ENCODE results near the gene E2F2.

The E2F2 gene

GRCh38 chr1:23473037-23473800, 57.8 kb downstream of the E2F2 start:
- no peaks in the 10 kb centered on the region for H3K9me3 ChIP-seq (ENCODE audit: control insufficient read depth, insufficient read depth, low read depth, low read length)
- ChIA-PET POLR2A (no interaction called here), CTCF (interaction anchor here (0.5 kb wide), 1 partner anchor 193 kb away, joined by 3 read pairs; no protein-coding TSS in a partner anchor)
- no peaks in the 10 kb centered on the region for H3K36me3 ChIP-seq (ENCODE audit: control insufficient read depth in 2 of 2, insufficient read depth in 1 of 2, low read length in 2 of 2)
- H3K4me3 ChIP-seq (ENCODE audit: low read depth, low read length): no peak overlapping the region
- no peak overlapping the region for H3K27ac ChIP-seq (ENCODE audit: extremely low read depth, low read depth, low read length)
- H3K4me1 ChIP-seq (ENCODE audit: control insufficient read depth, insufficient read depth, low read length): no peaks in the 10 kb centered on the region
- TF ChIP-seq ZNF549 (tag by site-specific recombination; IDR thresholded peaks at IDR 0.05): no peak

DNA sequence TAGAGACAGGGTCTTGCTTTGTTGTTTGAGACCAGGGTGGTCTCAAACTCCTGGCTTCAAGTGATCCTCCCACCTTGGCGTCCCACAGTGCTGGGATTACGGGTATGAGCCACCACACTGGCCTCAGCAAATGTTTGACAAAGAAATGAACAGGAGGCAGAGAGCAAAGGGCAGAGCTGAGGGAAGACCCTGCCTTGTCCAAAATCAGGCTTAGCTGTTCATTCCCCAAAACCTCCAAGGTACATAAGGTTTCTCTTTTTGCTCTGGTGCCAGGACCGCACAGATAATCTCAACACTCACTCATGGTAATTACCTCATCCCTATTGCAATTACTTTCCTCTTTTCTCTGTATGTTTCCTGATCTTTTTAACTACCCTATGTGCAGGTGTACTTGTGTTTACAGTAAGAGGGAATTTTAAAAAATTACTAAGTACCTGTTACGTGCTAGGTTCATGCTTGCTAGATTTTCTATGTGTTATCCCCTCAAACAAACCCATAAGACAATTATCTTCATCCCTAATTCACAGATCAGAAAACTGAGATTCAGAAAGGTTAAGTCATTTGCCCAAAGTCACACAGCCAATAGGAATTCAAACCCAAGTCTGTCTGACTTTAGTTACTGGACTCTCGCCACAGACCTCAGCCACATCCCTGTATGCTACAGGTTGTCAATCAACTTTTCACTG, 58.5 kb downstream of the E2F2 start:
- H3K9me3 ChIP-seq (ENCODE audit: control insufficient read depth, insufficient read depth, low read depth, low read length): no peaks in the 10 kb centered on the region
- no peak overlapping the region for H3K27ac ChIP-seq (ENCODE audit: extremely low read depth, low read depth, low read length)
- H3K4me3 ChIP-seq (ENCODE audit: low read depth, low read length): no peak overlapping the region
- TF ChIP-seq ZFP37 (tag by site-specific recombination; IDR thresholded peaks at IDR 0.05): no peak
- TF ChIP-seq PRDM1 (tag by site-specific recombination; IDR thresholded peaks at IDR 0.05): 0 out of 2 replicates have a peak, but pooled peaks have one; percentile 14
- peak; percentile 41; the same call in 1 of the 2 replicates for TF ChIP-seq SCRT2 (tag by site-specific recombination; IDR thresholded peaks at IDR 0.05)
- peak; percentile 73; the same call in 1 of the 2 replicates for TF ChIP-seq ZNF768 (tag by site-specific recombination; IDR thresholded peaks at IDR 0.05)
- no peaks in the 10 kb centered on the region for H3K4me1 ChIP-seq (ENCODE audit: control insufficient read depth, insufficient read depth, low read length)
- ChIA-PET POLR2A (no interaction called here), CTCF (interaction anchor here (0.5 kb wide), 1 partner anchor 193 kb away, joined by 3 read pairs; no protein-coding TSS in a partner anchor)
- no peaks in the 10 kb centered on the region for H3K36me3 ChIP-seq (ENCODE audit: control insufficient read depth in 2 of 2, insufficient read depth in 1 of 2, low read length in 2 of 2)

DNA sequence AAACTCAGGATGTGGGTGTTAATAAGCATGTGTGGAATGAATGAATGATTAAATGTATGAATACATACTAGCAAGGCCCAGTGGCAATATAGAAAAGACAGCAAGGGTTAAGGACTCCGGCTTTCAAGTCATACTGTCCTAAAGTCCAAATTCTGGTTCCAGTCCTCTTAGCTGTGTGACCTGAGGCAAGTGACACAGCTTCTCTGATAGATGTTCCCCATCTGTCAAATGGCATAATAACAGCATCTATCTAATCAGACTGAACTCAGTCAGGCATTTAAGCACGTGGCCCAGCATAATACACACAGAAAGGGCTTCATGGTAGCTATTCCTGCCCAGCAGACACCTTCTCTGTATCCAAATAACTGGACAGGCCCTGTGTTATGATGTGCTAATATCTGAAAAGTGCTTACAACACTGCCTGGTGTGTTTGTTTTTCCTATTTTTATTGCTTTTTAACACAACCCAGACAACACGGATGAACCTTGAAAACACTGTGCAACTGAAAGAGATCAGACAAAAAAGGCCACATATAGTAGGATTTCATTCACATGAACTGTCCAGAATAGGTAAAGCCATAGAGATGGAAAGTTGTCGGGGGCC, 59.5 kb downstream of the E2F2 start:
- Histone ChIP-seq H3K4me1 (ENCODE audit: control insufficient read depth, insufficient read depth, low read length) (no peaks in the 10 kb centered on the region), H3K9me3 (ENCODE audit: control insufficient read depth, insufficient read depth, low read depth, low read length) (no peaks in the 10 kb centered on the region), H3K27ac (ENCODE audit: extremely low read depth, low read depth, low read length) (no peak overlapping the region), H3K4me3 (ENCODE audit: low read depth, low read length) (no peak overlapping the region), H3K36me3 (ENCODE audit: control insufficient read depth in 2 of 2, insufficient read depth in 1 of 2, low read length in 2 of 2) (no peaks in the 10 kb centered on the region)
- TF ChIP-seq SP3 (tag by site-specific recombination; IDR thresholded peaks at IDR 0.05) (no peak), ZNF768 (tag by site-specific recombination; IDR thresholded peaks at IDR 0.05) (peak; percentile 72; the same call in 1 of the 2 replicates)
- ChIA-PET CTCF (interaction anchor here (0.8 kb wide), 1 partner anchor 26 kb away, joined by 3 read pairs; no protein-coding TSS in a partner anchor), POLR2A (no interaction called here)

GRCh38 chr1:23470282-23471070, 60.6 kb downstream of the E2F2 start:
- Histone ChIP-seq H3K36me3 (ENCODE audit: control insufficient read depth in 2 of 2, insufficient read depth in 1 of 2, low read length in 2 of 2) (no peaks in the 10 kb centered on the region), H3K4me1 (ENCODE audit: control insufficient read depth, insufficient read depth, low read length) (no peaks in the 10 kb centered on the region), H3K9me3 (ENCODE audit: control insufficient read depth, insufficient read depth, low read depth, low read length) (no peaks in the 10 kb centered on the region), H3K4me3 (ENCODE audit: low read depth, low read length) (no peak overlapping the region), H3K27ac (ENCODE audit: extremely low read depth, low read depth, low read length) (no peak overlapping the region)
- TF ChIP-seq ZNF843 (tag by site-specific recombination; IDR thresholded peaks at IDR 0.05) (no peak), KLF10 (tag by site-specific recombination; IDR thresholded peaks at IDR 0.05) (no peak), KLF16 (tag by site-specific recombination; IDR thresholded peaks at IDR 0.05) (no peak), BCL11A (tag by site-specific recombination; IDR thresholded peaks at IDR 0.05; ENCODE audit: low read depth) (no peak), ZNF214 (tag by site-specific recombination; IDR thresholded peaks at IDR 0.05; ENCODE audit: borderline replicate concordance) (no peak)
- TF ChIP-seq, protein P1, sequence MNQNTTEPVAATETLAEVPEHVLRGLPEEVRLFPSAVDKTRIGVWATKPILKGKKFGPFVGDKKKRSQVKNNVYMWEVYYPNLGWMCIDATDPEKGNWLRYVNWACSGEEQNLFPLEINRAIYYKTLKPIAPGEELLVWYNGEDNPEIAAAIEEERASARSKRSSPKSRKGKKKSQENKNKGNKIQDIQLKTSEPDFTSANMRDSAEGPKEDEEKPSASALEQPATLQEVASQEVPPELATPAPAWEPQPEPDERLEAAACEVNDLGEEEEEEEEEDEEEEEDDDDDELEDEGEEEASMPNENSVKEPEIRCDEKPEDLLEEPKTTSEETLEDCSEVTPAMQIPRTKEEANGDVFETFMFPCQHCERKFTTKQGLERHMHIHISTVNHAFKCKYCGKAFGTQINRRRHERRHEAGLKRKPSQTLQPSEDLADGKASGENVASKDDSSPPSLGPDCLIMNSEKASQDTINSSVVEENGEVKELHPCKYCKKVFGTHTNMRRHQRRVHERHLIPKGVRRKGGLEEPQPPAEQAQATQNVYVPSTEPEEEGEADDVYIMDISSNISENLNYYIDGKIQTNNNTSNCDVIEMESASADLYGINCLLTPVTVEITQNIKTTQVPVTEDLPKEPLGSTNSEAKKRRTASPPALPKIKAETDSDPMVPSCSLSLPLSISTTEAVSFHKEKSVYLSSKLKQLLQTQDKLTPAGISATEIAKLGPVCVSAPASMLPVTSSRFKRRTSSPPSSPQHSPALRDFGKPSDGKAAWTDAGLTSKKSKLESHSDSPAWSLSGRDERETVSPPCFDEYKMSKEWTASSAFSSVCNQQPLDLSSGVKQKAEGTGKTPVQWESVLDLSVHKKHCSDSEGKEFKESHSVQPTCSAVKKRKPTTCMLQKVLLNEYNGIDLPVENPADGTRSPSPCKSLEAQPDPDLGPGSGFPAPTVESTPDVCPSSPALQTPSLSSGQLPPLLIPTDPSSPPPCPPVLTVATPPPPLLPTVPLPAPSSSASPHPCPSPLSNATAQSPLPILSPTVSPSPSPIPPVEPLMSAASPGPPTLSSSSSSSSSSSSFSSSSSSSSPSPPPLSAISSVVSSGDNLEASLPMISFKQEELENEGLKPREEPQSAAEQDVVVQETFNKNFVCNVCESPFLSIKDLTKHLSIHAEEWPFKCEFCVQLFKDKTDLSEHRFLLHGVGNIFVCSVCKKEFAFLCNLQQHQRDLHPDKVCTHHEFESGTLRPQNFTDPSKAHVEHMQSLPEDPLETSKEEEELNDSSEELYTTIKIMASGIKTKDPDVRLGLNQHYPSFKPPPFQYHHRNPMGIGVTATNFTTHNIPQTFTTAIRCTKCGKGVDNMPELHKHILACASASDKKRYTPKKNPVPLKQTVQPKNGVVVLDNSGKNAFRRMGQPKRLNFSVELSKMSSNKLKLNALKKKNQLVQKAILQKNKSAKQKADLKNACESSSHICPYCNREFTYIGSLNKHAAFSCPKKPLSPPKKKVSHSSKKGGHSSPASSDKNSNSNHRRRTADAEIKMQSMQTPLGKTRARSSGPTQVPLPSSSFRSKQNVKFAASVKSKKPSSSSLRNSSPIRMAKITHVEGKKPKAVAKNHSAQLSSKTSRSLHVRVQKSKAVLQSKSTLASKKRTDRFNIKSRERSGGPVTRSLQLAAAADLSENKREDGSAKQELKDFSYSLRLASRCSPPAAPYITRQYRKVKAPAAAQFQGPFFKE (tag by site-specific recombination; IDR thresholded peaks at IDR 0.05; ENCODE audit: borderline replicate concordance): no peak
- POLR2A ChIA-PET: no interaction called here
- CTCF ChIA-PET: interaction anchor here (0.6 to 1.2 kb wide), 3 partner anchors 11 to 199 kb away, joined by 3 to 4 read pairs (median 4); no protein-coding TSS in a partner anchor
